Measurements from ENCODE around the gene UGT1A4.

- TF ChIP-seq RAD21 (IDR thresholded peaks at IDR 0.05; ENCODE audit: low read depth) (no peak), TAF1 (IDR thresholded peaks at IDR 0.05; ENCODE audit: low read depth) (no peak), YY1 (IDR thresholded peaks at IDR 0.05; ENCODE audit: low read depth) (no peak), TEAD4 (IDR thresholded peaks at IDR 0.05) (no peak), EP300 (IDR thresholded peaks at IDR 0.05; ENCODE audit: borderline replicate concordance) (no peak), FOXM1 (IDR thresholded peaks at IDR 0.05; ENCODE audit: borderline replicate concordance, low read depth) (no peak), CREB1 (IDR thresholded peaks at IDR 0.05; ENCODE audit: low read depth) (no peak), ZBTB7A (IDR thresholded peaks at IDR 0.05; ENCODE audit: low read depth) (no peak), EGR1 (IDR thresholded peaks at IDR 0.05) (no peak), MAX (IDR thresholded peaks at IDR 0.05) (no peak), CEBPB (IDR thresholded peaks at IDR 0.05) (no peak), USF1 (IDR thresholded peaks at IDR 0.05) (no peak), NFIC (IDR thresholded peaks at IDR 0.05) (no peak)
- TF ChIP-seq, protein P1, sequence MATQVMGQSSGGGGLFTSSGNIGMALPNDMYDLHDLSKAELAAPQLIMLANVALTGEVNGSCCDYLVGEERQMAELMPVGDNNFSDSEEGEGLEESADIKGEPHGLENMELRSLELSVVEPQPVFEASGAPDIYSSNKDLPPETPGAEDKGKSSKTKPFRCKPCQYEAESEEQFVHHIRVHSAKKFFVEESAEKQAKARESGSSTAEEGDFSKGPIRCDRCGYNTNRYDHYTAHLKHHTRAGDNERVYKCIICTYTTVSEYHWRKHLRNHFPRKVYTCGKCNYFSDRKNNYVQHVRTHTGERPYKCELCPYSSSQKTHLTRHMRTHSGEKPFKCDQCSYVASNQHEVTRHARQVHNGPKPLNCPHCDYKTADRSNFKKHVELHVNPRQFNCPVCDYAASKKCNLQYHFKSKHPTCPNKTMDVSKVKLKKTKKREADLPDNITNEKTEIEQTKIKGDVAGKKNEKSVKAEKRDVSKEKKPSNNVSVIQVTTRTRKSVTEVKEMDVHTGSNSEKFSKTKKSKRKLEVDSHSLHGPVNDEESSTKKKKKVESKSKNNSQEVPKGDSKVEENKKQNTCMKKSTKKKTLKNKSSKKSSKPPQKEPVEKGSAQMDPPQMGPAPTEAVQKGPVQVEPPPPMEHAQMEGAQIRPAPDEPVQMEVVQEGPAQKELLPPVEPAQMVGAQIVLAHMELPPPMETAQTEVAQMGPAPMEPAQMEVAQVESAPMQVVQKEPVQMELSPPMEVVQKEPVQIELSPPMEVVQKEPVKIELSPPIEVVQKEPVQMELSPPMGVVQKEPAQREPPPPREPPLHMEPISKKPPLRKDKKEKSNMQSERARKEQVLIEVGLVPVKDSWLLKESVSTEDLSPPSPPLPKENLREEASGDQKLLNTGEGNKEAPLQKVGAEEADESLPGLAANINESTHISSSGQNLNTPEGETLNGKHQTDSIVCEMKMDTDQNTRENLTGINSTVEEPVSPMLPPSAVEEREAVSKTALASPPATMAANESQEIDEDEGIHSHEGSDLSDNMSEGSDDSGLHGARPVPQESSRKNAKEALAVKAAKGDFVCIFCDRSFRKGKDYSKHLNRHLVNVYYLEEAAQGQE (IDR thresholded peaks at IDR 0.05; ENCODE audit: low read depth) = no peak
Measured at GRCh38 chr2:233754872-233755611, 36.5 kb downstream of the UGT1A4 start.
